HepG2 (cell line): ENCODE data around the gene IPO13. TPM values are rescaled to one million over a fixed set of nuclear protein-coding genes. Genes with fewer than 3 reads are reported as not detected.

Experiments used
- ATAC-seq: fragments of 200-7000 bp; cut with Tn5 transposase; 3 replicates; pipeline ENCODE4 v1.9.1; 2020; ENCODE audit warnings: mild to moderate bottlenecking, moderate library complexity
- BruUV-seq: library from RNA; stranded (reverse); fragments of 400-500 nt; replicated peaks from 2 replicates; lab custom pipeline; 2021; lab: Mats Ljungman, UMichigan
- CTCF ChIA-PET: fragments of 300-600 bp; formaldehyde crosslinking; extraction: SDS; loops from one replicate; lab custom pipeline; 2021; ENCODE audit warnings: low total read pairs, inconsistent platforms, low intra/inter-chr PET ratio; lab: Yijun Ruan, JAX
- POLR2A ChIA-PET: fragments of 350-600 bp; sonication (Branson Sonifier 250); formaldehyde crosslinking; loops from one replicate; lab custom pipeline; 2020; ENCODE audit warnings: antibody characterized with exemption, inconsistent platforms; lab: Yijun Ruan, JAX
- DNase-seq: peaks from one replicate; pipeline ENCODE4 v3.0.0-alpha.2; 2015; ENCODE audit warnings: low spot score
- FAIRE-seq: peaks from 3 replicates; lab custom pipeline; 2011; peaks lifted over from hg19 to GRCh38; lab: Jason Lieb, UNC
- H2AFZ ChIP-seq: one replicate; pipeline ENCODE4 v1.6.1; 2011; ENCODE audit warnings: low read length, inconsistent platforms
- H3K27ac ChIP-seq: fragments of 300-600 bp; 3 replicates; pipeline ENCODE4 v1.8.0; 2011; ENCODE audit warnings: mixed run types, mild to moderate bottlenecking, mixed read lengths, low read length, inconsistent platforms; ENCODE audit not compliant: insufficient read depth; ENCODE audit errors: extremely low read length
- H3K27me3 ChIP-seq, 2 experiments: fragments of 200-600 bp in 1 of 2; 2 replicates in 1 of 2; 3 replicates in 1 of 2; pipeline versions ENCODE4 v1.6.0 to v1.8.0; 2011; ENCODE audit warnings: low read length in 2 of 2, mild to moderate bottlenecking in 2 of 2, moderate library complexity in 2 of 2, inconsistent platforms in 1 of 2; ENCODE audit not compliant: insufficient read depth in 2 of 2, control insufficient read depth in 1 of 2
- H3K36me3 ChIP-seq, 2 experiments: fragments of 200-600 bp in 1 of 2; replicated peaks in 1 of 2; 2 replicates in 1 of 2; 3 replicates in 1 of 2; pipeline versions ENCODE4 v1.5.1 to v1.8.0; 2011; ENCODE audit warnings: low read length in 2 of 2, inconsistent platforms in 1 of 2; ENCODE audit not compliant: insufficient read depth in 2 of 2, control insufficient read depth in 1 of 2
- H3K4me1 ChIP-seq: 2 replicates; pipeline ENCODE4 v1.5.1; 2012; ENCODE audit warnings: low read length, inconsistent platforms; ENCODE audit not compliant: insufficient read depth
- H3K4me2 ChIP-seq: 2 replicates; pipeline ENCODE4 v1.6.0; 2011; ENCODE audit warnings: low read depth, low read length, inconsistent platforms
- H3K4me3 ChIP-seq, 3 experiments: fragments of 200-600 bp in 1 of 3; sonication (generic), shearing (Covaris generic) in 1 of 3; replicated peaks in 1 of 3; 2 replicates each; pipeline ENCODE4 v1.5.1; 2011 to 2016; ENCODE audit warnings: low read length in 3 of 3, inconsistent platforms in 2 of 3, low read depth in 2 of 3, mild to moderate bottlenecking in 2 of 3, control low read depth in 1 of 3, mixed read lengths in 1 of 3; ENCODE audit not compliant: insufficient read depth in 1 of 3
- H3K79me2 ChIP-seq: one replicate; pipeline ENCODE4 v1.6.1; 2011; ENCODE audit warnings: low read length, inconsistent platforms; ENCODE audit not compliant: insufficient read depth
- H3K9ac ChIP-seq: 2 replicates; pipeline ENCODE4 v1.6.0; 2011; ENCODE audit warnings: mild to moderate bottlenecking, low read depth, low read length, inconsistent platforms; ENCODE audit not compliant: insufficient read depth
- H3K9me3 ChIP-seq: 2 replicates; pipeline ENCODE4 v1.5.1; 2012; ENCODE audit warnings: mild to moderate bottlenecking, low read length
- H4K20me1 ChIP-seq: 2 replicates; pipeline ENCODE4 v1.6.0; 2011; ENCODE audit warnings: inconsistent platforms, mild to moderate bottlenecking, low read length, moderate library complexity; ENCODE audit not compliant: insufficient read depth
- JDP2 ChIP-seq: sonication (generic); formaldehyde crosslinking; IDR thresholded peaks from 2 replicates; pipeline ENCODE4 v1.8.1; 2022; ENCODE audit warnings: missing genetic modification reagents, borderline replicate concordance
- KDM2A ChIP-seq: sonication (generic); formaldehyde crosslinking; IDR thresholded peaks from 2 replicates; pipeline ENCODE4 v1.4.0; 2020; ENCODE audit warnings: low read depth, missing genetic modification reagents, borderline replicate concordance
- KLF15 ChIP-seq: sonication (generic); formaldehyde crosslinking; IDR thresholded peaks from 2 replicates; pipeline ENCODE4 v1.8.1; 2023; ENCODE audit warnings: borderline replicate concordance, mild to moderate bottlenecking, inconsistent platforms, missing genetic modification reagents, mixed read lengths
- NCOA5 ChIP-seq: sonication (generic); formaldehyde crosslinking; IDR thresholded peaks from 2 replicates; pipeline ENCODE4 v1.4.0; 2020; ENCODE audit warnings: missing genetic modification reagents
- REXO4 ChIP-seq: sonication (generic); formaldehyde crosslinking; IDR thresholded peaks from 2 replicates; pipeline ENCODE4 v1.8.0; 2022; ENCODE audit warnings: missing genetic modification reagents, mild to moderate bottlenecking, borderline replicate concordance
- SIN3A ChIP-seq: IDR thresholded peaks from 2 replicates; pipeline ENCODE4 v1.6.1; 2011; ENCODE audit warnings: low read depth, mild to moderate bottlenecking, control low read depth, low read length, borderline replicate concordance
- ZMYM4 ChIP-seq: sonication (generic); formaldehyde crosslinking; IDR thresholded peaks from 2 replicates; pipeline ENCODE4 v1.8.1; 2023; ENCODE audit warnings: mild to moderate bottlenecking, missing genetic modification reagents
- ZNF282 ChIP-seq: fragments of 450-650 bp; IDR thresholded peaks from 2 replicates; pipeline ENCODE4 v1.6.1; 2018; ENCODE audit not compliant: partially characterized antibody
- ZNF3 ChIP-seq: IDR thresholded peaks from 2 replicates; pipeline ENCODE4 v1.7.0; 2017; ENCODE audit warnings: inconsistent platforms
- ZNF317 ChIP-seq: sonication (generic); formaldehyde crosslinking; IDR thresholded peaks from 2 replicates; pipeline ENCODE4 v1.5.0; 2020; ENCODE audit warnings: mild to moderate bottlenecking, missing genetic modification reagents
- ZNF720 ChIP-seq: sonication (generic); formaldehyde crosslinking; IDR thresholded peaks from 2 replicates; pipeline ENCODE4 v1.4.0; 2020; ENCODE audit warnings: missing genetic modification reagents
- ZNF839 ChIP-seq: sonication (generic); formaldehyde crosslinking; IDR thresholded peaks from 2 replicates; pipeline ENCODE4 v1.4.0; 2020; ENCODE audit warnings: missing genetic modification reagents, mild to moderate bottlenecking, borderline replicate concordance
- WGBS: methylation state at CpG from one replicate; pipeline ENCODE4 v1.1.6; 2017; ENCODE audit warnings: low lambda C conversion rate; 5-methylcytosine and 5-hydroxymethylcytosine counted together
- in situ Hi-C: cut with HindIII; loops from 2 replicates; pipeline ENCODE4 v1.10.0; 2017; ENCODE audit warnings: low pct_unique_long_range_greater_than_20kb; ENCODE audit not compliant: extremely low pct_ligation_motif_present
- intact Hi-C: fragments of 100-400 bp; cut with micrococcal nuclease; formaldehyde crosslinking; loops from one replicate; pipeline ENCODE4 v1.10.0; 2022; ENCODE audit not compliant: unreplicated experiment
- polyA plus RNA-seq, 8 experiments: library from polyadenylated mRNA; depleted of rRNA in 3 of 8; stranded (reverse) in 7 of 8; unstranded in 1 of 8; fragments of >200 nt; fragmentation: Illumina TruSeq in 4 of 8; extraction: Trizol in 4 of 8; gene quantifications; 2 replicates each; pipeline versions ENCODE4 v1.2.1 to v1.2.3, GENCODE V29; 2011 to 2016; ENCODE audit warnings: low read depth in 4 of 8, missing spikeins in 1 of 8, mixed read lengths in 1 of 8; ENCODE audit not compliant: insufficient read depth in 1 of 8
- total RNA-seq, 5 experiments: library from RNA; depleted of rRNA; stranded (reverse); fragments of >200 nt; fragmentation: Illumina TruSeq; extraction: Trizol; gene quantifications; 2 replicates each; pipeline ENCODE4 v1.2.3, GENCODE V29; 2016; ENCODE audit warnings: low read depth in 1 of 5
- TF ChIP-seq, protein P1 (sequence below): sonication (generic); formaldehyde crosslinking; conservative IDR thresholded peaks from 2 replicates; pipeline ENCODE4 v1.4.0; 2020; ENCODE audit warnings: missing genetic modification reagents
- TF ChIP-seq, protein P2 (sequence below): sonication (generic); formaldehyde crosslinking; IDR thresholded peaks from 2 replicates; pipeline ENCODE4 v1.5.1; 2020; ENCODE audit warnings: mild to moderate bottlenecking, missing genetic modification reagents, borderline replicate concordance

IPO13 gene
- total and polyA plus RNA-seq, 2 of the 13 experiments (the other 11 are each of a cell fraction or from before 2014, with no cell fraction given) = 12.9 to 15.6 TPM

DNA sequence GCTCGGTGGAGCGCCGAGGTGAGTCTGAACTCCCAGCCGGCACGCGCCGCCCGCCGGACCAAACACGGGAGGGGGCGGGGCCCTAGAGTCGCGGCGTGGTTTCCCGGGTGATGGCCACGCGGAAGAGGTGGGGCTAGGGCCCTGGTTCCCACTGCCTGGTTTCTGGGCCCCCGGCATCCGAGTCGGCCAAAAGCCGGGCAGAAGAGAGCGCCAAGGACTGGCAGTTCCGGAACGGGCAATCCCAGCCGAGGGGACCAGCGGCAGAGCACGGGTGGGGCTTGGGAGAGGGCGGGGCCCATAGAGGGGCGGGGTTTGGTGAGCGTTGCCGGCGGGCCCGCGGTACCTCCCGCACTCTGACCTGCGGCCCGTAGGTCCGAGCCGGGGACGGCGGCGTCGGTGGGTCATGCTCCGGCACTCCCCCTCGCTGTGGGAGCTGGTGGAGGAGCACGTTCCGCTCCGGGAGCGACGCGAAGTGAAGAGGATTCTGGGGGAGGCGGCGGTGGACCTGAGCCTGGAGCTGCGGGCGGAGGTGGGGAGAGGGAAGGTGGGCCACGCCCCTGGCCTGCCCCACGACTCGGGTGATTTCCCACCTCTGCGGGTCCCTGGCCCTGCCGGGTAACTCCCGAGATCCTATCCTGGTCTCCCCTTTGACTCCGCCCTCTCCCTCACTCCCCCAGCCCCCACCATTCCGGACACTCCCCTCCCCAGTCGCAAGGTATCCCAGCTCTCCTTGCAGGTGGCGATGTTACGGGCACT lies 44.9 kb downstream of the IPO13 start, which contains the start of gene CCDC24:
Gene CCDC24, plus strand, starts transcription at position 124 of the 756 bp plus-strand sequence. Its CDS starts 280 bp downstream, at position 404.
- WGBS = 1% methylated on average over 11 of the region's 66 CpGs
- Histone ChIP-seq H3K36me3 (no peaks in the 10 kb centered on the region), H3K27me3 (no peaks in the 10 kb centered on the region), H2AFZ (no peak within 1 kb of the TSS), H3K79me2 (no peaks in the 10 kb centered on the region), H3K9ac (peak within 1 kb of the TSS; percentile 56), H3K9me3 (no peaks in the 10 kb centered on the region), H3K4me2 (peak within 1 kb of the TSS; percentile 89), H3K4me1 (peaks cover 62% of the 10 kb centered on the region), H4K20me1 (no peaks in the 10 kb centered on the region), H3K27ac (peak within 1 kb of the TSS; percentile 54), H3K4me3 (peak within 1 kb of the TSS; percentile 52 to 77 (median 75))
- intact Hi-C loops (no loop called here), in situ Hi-C loops (no loop called here)
- no TSS peak for BruUV-seq
- ATAC-seq (peak; percentile 75), FAIRE-seq (no peak), DNase-seq (peak; percentile 60)
- ChIA-PET CTCF (interaction anchor here (0.7 kb wide), 1 partner anchor 14 kb away, joined by 3 read pairs; no protein-coding TSS in a partner anchor), POLR2A (interaction anchor here (0.7 to 1.2 kb wide), 8 partner anchors 12 to 228 kb away, joined by 3 to 9 read pairs (median 3); partner anchors contain the start of genes ATP6V0B, DPH2 and SLC6A9)
- peak; percentile 100 for TF ChIP-seq KDM2A (CRISPR knock-in tag)
- TF ChIP-seq ZNF3 (CRISPR knock-in tag) = no peak
- TF ChIP-seq ZNF317 (CRISPR knock-in tag) = 0 out of 2 replicates have a peak, but pooled peaks have one; percentile 53
- TF ChIP-seq, protein P1, sequence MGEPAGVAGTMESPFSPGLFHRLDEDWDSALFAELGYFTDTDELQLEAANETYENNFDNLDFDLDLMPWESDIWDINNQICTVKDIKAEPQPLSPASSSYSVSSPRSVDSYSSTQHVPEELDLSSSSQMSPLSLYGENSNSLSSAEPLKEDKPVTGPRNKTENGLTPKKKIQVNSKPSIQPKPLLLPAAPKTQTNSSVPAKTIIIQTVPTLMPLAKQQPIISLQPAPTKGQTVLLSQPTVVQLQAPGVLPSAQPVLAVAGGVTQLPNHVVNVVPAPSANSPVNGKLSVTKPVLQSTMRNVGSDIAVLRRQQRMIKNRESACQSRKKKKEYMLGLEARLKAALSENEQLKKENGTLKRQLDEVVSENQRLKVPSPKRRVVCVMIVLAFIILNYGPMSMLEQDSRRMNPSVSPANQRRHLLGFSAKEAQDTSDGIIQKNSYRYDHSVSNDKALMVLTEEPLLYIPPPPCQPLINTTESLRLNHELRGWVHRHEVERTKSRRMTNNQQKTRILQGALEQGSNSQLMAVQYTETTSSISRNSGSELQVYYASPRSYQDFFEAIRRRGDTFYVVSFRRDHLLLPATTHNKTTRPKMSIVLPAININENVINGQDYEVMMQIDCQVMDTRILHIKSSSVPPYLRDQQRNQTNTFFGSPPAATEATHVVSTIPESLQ = no peak
- peak; percentile 90; the same call in 1 of the 2 replicates for TF ChIP-seq SIN3A
- TF ChIP-seq JDP2 (CRISPR knock-in tag) = no peak
- TF ChIP-seq, protein P2, sequence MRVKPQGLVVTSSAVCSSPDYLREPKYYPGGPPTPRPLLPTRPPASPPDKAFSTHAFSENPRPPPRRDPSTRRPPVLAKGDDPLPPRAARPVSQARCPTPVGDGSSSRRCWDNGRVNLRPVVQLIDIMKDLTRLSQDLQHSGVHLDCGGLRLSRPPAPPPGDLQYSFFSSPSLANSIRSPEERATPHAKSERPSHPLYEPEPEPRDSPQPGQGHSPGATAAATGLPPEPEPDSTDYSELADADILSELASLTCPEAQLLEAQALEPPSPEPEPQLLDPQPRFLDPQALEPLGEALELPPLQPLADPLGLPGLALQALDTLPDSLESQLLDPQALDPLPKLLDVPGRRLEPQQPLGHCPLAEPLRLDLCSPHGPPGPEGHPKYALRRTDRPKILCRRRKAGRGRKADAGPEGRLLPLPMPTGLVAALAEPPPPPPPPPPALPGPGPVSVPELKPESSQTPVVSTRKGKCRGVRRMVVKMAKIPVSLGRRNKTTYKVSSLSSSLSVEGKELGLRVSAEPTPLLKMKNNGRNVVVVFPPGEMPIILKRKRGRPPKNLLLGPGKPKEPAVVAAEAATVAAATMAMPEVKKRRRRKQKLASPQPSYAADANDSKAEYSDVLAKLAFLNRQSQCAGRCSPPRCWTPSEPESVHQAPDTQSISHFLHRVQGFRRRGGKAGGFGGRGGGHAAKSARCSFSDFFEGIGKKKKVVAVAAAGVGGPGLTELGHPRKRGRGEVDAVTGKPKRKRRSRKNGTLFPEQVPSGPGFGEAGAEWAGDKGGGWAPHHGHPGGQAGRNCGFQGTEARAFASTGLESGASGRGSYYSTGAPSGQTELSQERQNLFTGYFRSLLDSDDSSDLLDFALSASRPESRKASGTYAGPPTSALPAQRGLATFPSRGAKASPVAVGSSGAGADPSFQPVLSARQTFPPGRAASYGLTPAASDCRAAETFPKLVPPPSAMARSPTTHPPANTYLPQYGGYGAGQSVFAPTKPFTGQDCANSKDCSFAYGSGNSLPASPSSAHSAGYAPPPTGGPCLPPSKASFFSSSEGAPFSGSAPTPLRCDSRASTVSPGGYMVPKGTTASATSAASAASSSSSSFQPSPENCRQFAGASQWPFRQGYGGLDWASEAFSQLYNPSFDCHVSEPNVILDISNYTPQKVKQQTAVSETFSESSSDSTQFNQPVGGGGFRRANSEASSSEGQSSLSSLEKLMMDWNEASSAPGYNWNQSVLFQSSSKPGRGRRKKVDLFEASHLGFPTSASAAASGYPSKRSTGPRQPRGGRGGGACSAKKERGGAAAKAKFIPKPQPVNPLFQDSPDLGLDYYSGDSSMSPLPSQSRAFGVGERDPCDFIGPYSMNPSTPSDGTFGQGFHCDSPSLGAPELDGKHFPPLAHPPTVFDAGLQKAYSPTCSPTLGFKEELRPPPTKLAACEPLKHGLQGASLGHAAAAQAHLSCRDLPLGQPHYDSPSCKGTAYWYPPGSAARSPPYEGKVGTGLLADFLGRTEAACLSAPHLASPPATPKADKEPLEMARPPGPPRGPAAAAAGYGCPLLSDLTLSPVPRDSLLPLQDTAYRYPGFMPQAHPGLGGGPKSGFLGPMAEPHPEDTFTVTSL (CRISPR knock-in tag) = no peak
- TF ChIP-seq ZMYM4 = no peak
- TF ChIP-seq NCOA5 = no peak
- TF ChIP-seq ZNF839 (CRISPR knock-in tag) = no peak
- TF ChIP-seq ZNF720 (CRISPR knock-in tag) = no peak
- 0 out of 2 replicates have a peak, but pooled peaks have one; percentile 28 for TF ChIP-seq KLF15 (CRISPR knock-in tag)
- no peak for TF ChIP-seq ZNF282
- TF ChIP-seq REXO4 (CRISPR knock-in tag) = no peak
